A673 (cell line): ENCODE results near the gene ADGRG3.

Experiments used
- EZH2 ChIP-seq: fragments of 200-600 bp; sonication (generic); IDR thresholded peaks from 2 replicates; pipeline ENCODE4 v1.6.1; 2017; ENCODE audit warnings: borderline replicate concordance, low read depth, mild to moderate bottlenecking, mixed read lengths, antibody characterized with exemption, low read length; ENCODE audit not compliant: poor library complexity, severe bottlenecking
- TF ChIP-seq, protein P1 (sequence below): fragments of 300-800, 200-600 bp; sonication (generic); conservative IDR thresholded peaks from 2 replicates; pipeline ENCODE4 v1.5.1; 2017; ENCODE audit warnings: low read depth, mild to moderate bottlenecking, antibody characterized with exemption, low read length, moderate library complexity, mixed read lengths

GRCh38 chr16:57729182-57729484, 61.0 kb downstream of the ADGRG3 start:
- TF ChIP-seq EZH2: no peak
- TF ChIP-seq, protein P1, sequence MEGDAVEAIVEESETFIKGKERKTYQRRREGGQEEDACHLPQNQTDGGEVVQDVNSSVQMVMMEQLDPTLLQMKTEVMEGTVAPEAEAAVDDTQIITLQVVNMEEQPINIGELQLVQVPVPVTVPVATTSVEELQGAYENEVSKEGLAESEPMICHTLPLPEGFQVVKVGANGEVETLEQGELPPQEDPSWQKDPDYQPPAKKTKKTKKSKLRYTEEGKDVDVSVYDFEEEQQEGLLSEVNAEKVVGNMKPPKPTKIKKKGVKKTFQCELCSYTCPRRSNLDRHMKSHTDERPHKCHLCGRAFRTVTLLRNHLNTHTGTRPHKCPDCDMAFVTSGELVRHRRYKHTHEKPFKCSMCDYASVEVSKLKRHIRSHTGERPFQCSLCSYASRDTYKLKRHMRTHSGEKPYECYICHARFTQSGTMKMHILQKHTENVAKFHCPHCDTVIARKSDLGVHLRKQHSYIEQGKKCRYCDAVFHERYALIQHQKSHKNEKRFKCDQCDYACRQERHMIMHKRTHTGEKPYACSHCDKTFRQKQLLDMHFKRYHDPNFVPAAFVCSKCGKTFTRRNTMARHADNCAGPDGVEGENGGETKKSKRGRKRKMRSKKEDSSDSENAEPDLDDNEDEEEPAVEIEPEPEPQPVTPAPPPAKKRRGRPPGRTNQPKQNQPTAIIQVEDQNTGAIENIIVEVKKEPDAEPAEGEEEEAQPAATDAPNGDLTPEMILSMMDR: no peak
